SK-N-SH (cell line): Measurements from ENCODE around the gene PAPSS2. TPM values are rescaled to one million over a fixed set of nuclear protein-coding genes. Genes with fewer than 3 reads are reported as not detected.

ENCODE experiments used
- CTCF ChIA-PET: fragments of 300-600, 350-600 bp; formaldehyde crosslinking; extraction: SDS; loops from one replicate; lab custom pipeline; 2021; lab: Yijun Ruan, JAX
- POLR2A ChIA-PET: fragments of 350-600 bp; sonication (Branson Sonifier 250); formaldehyde crosslinking; extraction: SDS; loops from one replicate; lab custom pipeline; 2020; ENCODE audit warnings: antibody characterized with exemption, inconsistent platforms; lab: Yijun Ruan, JAX
- DNase-seq: peaks from one replicate; pipeline ENCODE4 v3.0.0; 2012
- H2AFZ ChIP-seq: fragments of 200-600 bp; sonication (generic); 2 replicates; pipeline ENCODE4 v1.8.1; 2016; ENCODE audit warnings: antibody characterized with exemption, mild to moderate bottlenecking, low read depth
- H3F3A ChIP-seq: fragments of 200-600 bp; sonication (generic); replicated peaks from 2 replicates; pipeline ENCODE3; 2016; ENCODE audit warnings: antibody characterized with exemption, mild to moderate bottlenecking; ENCODE audit not compliant: insufficient read depth
- H3K27ac ChIP-seq, 2 experiments: fragments of 200-500 bp in 1 of 2; fragments of 200-600 bp in 1 of 2; sonication (Bioruptor generic) in 1 of 2; sonication (generic), shearing (Covaris generic) in 1 of 2; 2 replicates each; pipeline versions ENCODE4 v1.5.1 to v1.6.1; 2014 to 2016; ENCODE audit warnings: low read depth in 2 of 2, inconsistent platforms in 1 of 2, low read length in 1 of 2, mild to moderate bottlenecking in 1 of 2, mixed read lengths in 1 of 2
- H3K27me3 ChIP-seq: fragments of 200-600 bp; sonication (generic), shearing (Covaris generic); 2 replicates; pipeline ENCODE4 v1.6.1; 2016; ENCODE audit warnings: mixed run types; ENCODE audit not compliant: insufficient read depth
- H3K36me3 ChIP-seq, 2 experiments: fragments of 200-500 bp in 1 of 2; fragments of 200-600 bp in 1 of 2; sonication (Bioruptor generic) in 1 of 2; sonication (generic) in 1 of 2; replicated peaks in 1 of 2; 2 replicates each; pipeline versions ENCODE3 to v1.5.1; 2014 to 2016; ENCODE audit warnings: low read length in 1 of 2, mild to moderate bottlenecking in 1 of 2; ENCODE audit not compliant: insufficient read depth in 2 of 2, control insufficient read depth in 1 of 2
- H3K4me1 ChIP-seq, 2 experiments: fragments of 200-500 bp in 1 of 2; fragments of 200-600 bp in 1 of 2; sonication (Bioruptor generic) in 1 of 2; sonication (generic), shearing (Covaris generic) in 1 of 2; 2 replicates each; pipeline versions ENCODE4 v1.5.1 to v1.6.1; 2014 to 2016; ENCODE audit warnings: low read depth in 1 of 2, low read length in 1 of 2, mixed run types in 1 of 2; ENCODE audit not compliant: insufficient read depth in 2 of 2, control insufficient read depth in 1 of 2
- H3K4me2 ChIP-seq: fragments of 200-600 bp; sonication (generic), shearing (Covaris generic); 2 replicates; pipeline ENCODE4 v1.6.1; 2017; ENCODE audit warnings: mixed run types
- H3K4me3 ChIP-seq, 2 experiments: fragments of 200-500 bp in 1 of 2; fragments of 200-600 bp in 1 of 2; sonication (Bioruptor generic) in 1 of 2; sonication (generic), shearing (Covaris generic) in 1 of 2; 2 replicates each; pipeline versions ENCODE4 v1.5.1 to v1.8.1; 2014 to 2016; ENCODE audit warnings: low read depth in 2 of 2, inconsistent platforms in 1 of 2, low read length in 1 of 2, mild to moderate bottlenecking in 1 of 2, mixed read lengths in 1 of 2, moderate library complexity in 1 of 2
- H3K79me2 ChIP-seq: fragments of 200-600 bp; sonication (generic); 2 replicates; pipeline ENCODE4 v1.8.1; 2017; ENCODE audit warnings: mild to moderate bottlenecking; ENCODE audit not compliant: insufficient read depth
- H3K9ac ChIP-seq: fragments of 200-600 bp; sonication (generic); 2 replicates; pipeline ENCODE4 v1.6.1; 2017; ENCODE audit warnings: mixed run types
- H3K9me2 ChIP-seq: fragments of 200-600 bp; sonication (generic); 2 replicates; pipeline ENCODE4 v1.6.1; 2017; ENCODE audit warnings: mixed run types
- H3K9me3 ChIP-seq: fragments of 200-600 bp; sonication (generic); 2 replicates; pipeline ENCODE4 v1.6.1; 2017; ENCODE audit warnings: mixed run types, mild to moderate bottlenecking, moderate library complexity
- H4K20me1 ChIP-seq: fragments of 200-600 bp; sonication (generic); 2 replicates; pipeline ENCODE4 v1.6.1; 2017; ENCODE audit warnings: mild to moderate bottlenecking, mixed run types; ENCODE audit not compliant: insufficient read depth
- CHD2 ChIP-seq: fragments of 150-350 bp; IDR thresholded peaks from 2 replicates; pipeline ENCODE4 v1.6.1; 2018; ENCODE audit warnings: low read length; ENCODE audit not compliant: partially characterized antibody
- EP300 ChIP-seq, 2 experiments: IDR thresholded peaks; 2 replicates each; pipeline versions ENCODE4 v1.4.0 to v1.6.1; 2012; ENCODE audit warnings: borderline replicate concordance in 1 of 2, low read depth in 1 of 2, low read length in 1 of 2
- FOXM1 ChIP-seq: IDR thresholded peaks from 2 replicates; pipeline ENCODE4 v1.4.0; 2012; ENCODE audit warnings: low read depth, mild to moderate bottlenecking
- GATA2 ChIP-seq: sonication (generic); formaldehyde crosslinking; IDR thresholded peaks from 2 replicates; pipeline ENCODE4 v1.5.0; 2020; ENCODE audit warnings: mild to moderate bottlenecking, missing genetic modification reagents
- IRF3 ChIP-seq: fragments of 150-350 bp; IDR thresholded peaks from 2 replicates; pipeline ENCODE4 v1.6.1; 2016; ENCODE audit warnings: mild to moderate bottlenecking, low read depth, low read length
- REST ChIP-seq: IDR thresholded peaks from 2 replicates; pipeline ENCODE4 v1.6.1; 2012; ENCODE audit warnings: mild to moderate bottlenecking, low read depth, low read length, moderate library complexity
- SIN3A ChIP-seq: IDR thresholded peaks from 2 replicates; pipeline ENCODE4 v1.6.1; 2012; ENCODE audit warnings: low read depth, mild to moderate bottlenecking, low read length, moderate library complexity, borderline replicate concordance
- TCF12 ChIP-seq: IDR thresholded peaks from 2 replicates; pipeline ENCODE4 v1.4.0; 2012
- TEAD4 ChIP-seq: IDR thresholded peaks from 2 replicates; pipeline ENCODE4 v1.4.0; 2012; ENCODE audit warnings: mild to moderate bottlenecking, borderline replicate concordance; ENCODE audit not compliant: insufficient read depth
- USF2 ChIP-seq: fragments of 150-350 bp; IDR thresholded peaks from 2 replicates; pipeline ENCODE4 v1.6.1; 2017; ENCODE audit warnings: antibody characterized with exemption, low read length, low read depth, borderline replicate concordance
- YY1 ChIP-seq: IDR thresholded peaks from 2 replicates; pipeline ENCODE4 v1.4.0; 2012; ENCODE audit warnings: low read depth, mild to moderate bottlenecking
- WGBS: methylation state at CpG from one replicate; pipeline ENCODE4 v1.1.6; 2017; ENCODE audit warnings: low lambda C conversion rate; 5-methylcytosine and 5-hydroxymethylcytosine counted together
- polyA plus RNA-seq, 3 experiments: library from polyadenylated mRNA; depleted of rRNA; stranded (reverse); fragments of >200 nt; gene quantifications; 2 replicates each; pipeline ENCODE4 v1.2.3, GENCODE V29; 2012

Gene PAPSS2
- polyA plus RNA-seq, 1 of the 3 experiments (the other 2 are of a cell fraction): 50.0 TPM

- H3K36me3 ChIP-seq: no peaks in the 10 kb centered on the region
- no peak for TF ChIP-seq TEAD4
- no peak for TF ChIP-seq SIN3A
- TF ChIP-seq REST: no peak
- TF ChIP-seq YY1: no peak
- no peak for TF ChIP-seq CHD2
- no peak for TF ChIP-seq TCF12
- no peak for TF ChIP-seq EP300 (IDR thresholded peaks at IDR 0.05; ENCODE audit: borderline replicate concordance in 1 of 2, low read depth in 1 of 2, low read length in 1 of 2)
- no peak for TF ChIP-seq GATA2 (CRISPR knock-in tag)
- TF ChIP-seq USF2: no peak
- no peak for TF ChIP-seq FOXM1
- no peak for TF ChIP-seq IRF3
- H3K9me2 ChIP-seq: no peaks in the 10 kb centered on the region
- no peaks in the 10 kb centered on the region for H3K27me3 ChIP-seq
- no peak overlapping the region for H3K4me2 ChIP-seq
- H3K27ac ChIP-seq: no peak overlapping the region
- H3K79me2 ChIP-seq: no peaks in the 10 kb centered on the region
- WGBS: 100% methylated on average over 1 of the region's 1 CpG
- H2AFZ ChIP-seq: no peak overlapping the region
- no peaks in the 10 kb centered on the region for H3F3A ChIP-seq
- H3K9me3 ChIP-seq: no peaks in the 10 kb centered on the region
- ChIA-PET CTCF (no interaction called here), POLR2A (no interaction called here)
- no peaks in the 10 kb centered on the region for H3K4me1 ChIP-seq
- no peak overlapping the region for H3K4me3 ChIP-seq
- DNase-seq: no peak
- H4K20me1 ChIP-seq: no peaks in the 10 kb centered on the region
- no peak overlapping the region for H3K9ac ChIP-seq
These were observed 42.2 kb upstream of the PAPSS2 start for GRCh38 chr10:87617503-87617902.
